Occipital lobe (tissue), 2 donors: ENCODE results near the gene TUBB8. TPM values are rescaled to one million over a fixed set of nuclear protein-coding genes. Genes with fewer than 3 reads are reported as not detected.
"Not testable (repeated sequence)": the region's sequence is repeated elsewhere in the genome, so short reads cannot be mapped to it uniquely, and the experiment has no call there.

ENCODE experiments used
- DNase-seq: peaks from one replicate; lab custom pipeline; 2025; lab: John Stamatoyannopoulos, UW
- total RNA-seq: library from RNA; depleted of rRNA; stranded (reverse); fragments of >200 nt; gene quantifications from one replicate; pipeline ENCODE4 v1.2.3, GENCODE V29; 2014

Gene TUBB8
- total RNA-seq = not detected

DNA sequence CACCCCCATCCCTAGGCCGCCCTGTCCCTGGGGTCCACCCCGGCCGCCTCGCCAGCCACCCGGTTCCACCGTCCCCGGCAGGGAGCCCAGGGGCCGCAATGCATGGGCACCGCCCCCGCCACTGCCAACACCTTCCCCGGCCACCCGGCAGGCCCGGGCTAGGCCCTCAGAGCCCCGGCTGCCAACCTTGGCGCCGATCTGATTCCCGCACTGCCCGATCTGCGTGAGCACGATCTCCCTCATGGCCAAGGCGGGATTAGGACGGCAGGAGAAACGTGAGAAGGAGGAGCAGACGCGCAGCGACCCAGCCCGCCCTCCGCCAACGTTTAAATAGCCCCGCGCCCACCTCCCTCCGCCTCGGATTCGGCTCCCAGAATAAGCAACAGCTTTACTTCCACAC lies at the start of gene TUBB8:
TSS of gene TUBB8 (minus strand) at position 301 of the 400 bp plus-strand sequence. CDS start at position 243, 58 bp downstream.
- DNase-seq = no peak

- no peak for DNase-seq
These were observed 47.4 kb upstream of the TUBB8 start for GRCh38 chr10:96466-96865.

GRCh38 chr10:95356-96115 lies 46.4 kb upstream of the TUBB8 start:
- DNase-seq = no peak

GRCh38 chr10:94613-95012 lies 45.5 kb upstream of the TUBB8 start:
- no peak for DNase-seq

- DNase-seq = no peak
These were observed 43.8 kb upstream of the TUBB8 start for GRCh38 chr10:92846-93245.

DNA sequence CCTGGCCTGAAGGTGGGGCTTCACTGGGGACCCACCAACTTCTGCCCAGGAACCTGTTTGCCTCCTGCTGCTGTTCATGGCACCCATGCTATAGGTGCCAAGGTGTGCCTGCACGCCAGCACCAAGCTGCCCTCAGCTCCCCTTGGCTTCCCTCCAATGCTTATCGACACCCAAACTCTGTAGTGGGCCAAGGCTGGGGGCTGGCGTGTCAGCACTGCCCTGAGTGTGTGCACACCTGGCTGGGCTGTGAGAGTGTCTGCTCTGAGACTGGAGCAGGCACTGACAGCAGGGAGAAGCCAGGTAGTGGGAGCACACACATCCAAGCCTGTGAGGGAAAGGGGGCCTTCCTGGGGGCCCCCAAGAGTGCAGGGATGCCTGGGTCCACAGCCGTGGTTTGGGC lies 43.1 kb upstream of the TUBB8 start:
- DNase-seq = no peak

DNA sequence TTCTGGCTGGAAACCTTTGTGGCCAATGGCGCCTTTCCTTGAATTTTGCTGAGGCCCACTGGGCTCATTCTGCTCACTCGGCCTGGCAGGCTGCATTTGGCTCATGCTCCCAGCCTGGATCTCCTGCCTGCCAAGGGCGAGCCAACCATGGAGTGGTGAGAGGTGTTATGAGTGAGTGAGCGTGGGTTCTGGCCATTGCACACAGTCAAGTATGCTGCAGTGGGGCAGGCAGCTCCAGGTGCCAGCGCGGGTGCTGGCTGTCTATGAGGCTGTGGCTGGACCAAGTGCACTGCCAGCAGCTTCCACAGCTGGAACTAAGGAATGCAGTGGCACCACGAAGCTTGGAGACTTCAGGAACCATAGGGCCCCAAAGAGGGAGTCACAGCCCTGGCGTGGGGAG lies 42.2 kb upstream of the TUBB8 start:
- DNase-seq = no peak

DNA sequence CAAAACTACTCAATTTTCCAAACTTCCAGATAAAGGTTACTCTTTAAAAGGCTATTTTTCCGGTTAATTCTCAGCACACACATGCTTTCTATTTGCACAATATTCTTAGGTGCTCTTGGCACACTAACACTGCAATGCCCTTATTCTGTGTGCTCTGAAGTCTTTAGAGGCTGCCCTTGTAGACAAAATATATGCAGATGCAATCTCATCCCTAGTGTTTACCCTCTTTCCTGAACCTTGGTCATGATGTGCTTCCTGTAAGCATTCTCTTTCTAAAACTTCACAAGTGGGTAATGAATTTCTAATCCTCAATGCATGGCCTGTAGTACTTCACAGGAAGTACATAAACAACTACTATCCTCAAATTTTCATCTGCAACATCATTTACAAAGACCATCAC lies 41.1 kb upstream of the TUBB8 start:
- no peak for DNase-seq

DNA sequence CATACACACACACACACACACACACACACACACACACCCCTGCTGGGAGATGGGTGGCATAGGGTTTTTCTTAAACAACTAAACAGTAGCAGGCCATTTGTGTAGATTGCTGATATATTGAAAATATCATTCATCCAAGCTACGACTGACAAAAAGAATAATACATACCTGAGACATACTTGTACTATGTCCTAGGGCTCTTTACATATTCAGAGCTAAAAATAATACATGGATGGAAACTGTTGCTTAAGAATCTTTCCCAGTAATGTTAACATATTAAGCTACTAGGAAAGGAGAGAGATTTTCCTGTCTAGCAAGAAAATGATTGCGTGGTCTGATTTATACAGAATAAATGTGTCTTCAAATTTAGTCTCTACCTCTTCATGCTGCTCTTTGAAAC lies 40.2 kb upstream of the TUBB8 start:
- no peak for DNase-seq

DNA sequence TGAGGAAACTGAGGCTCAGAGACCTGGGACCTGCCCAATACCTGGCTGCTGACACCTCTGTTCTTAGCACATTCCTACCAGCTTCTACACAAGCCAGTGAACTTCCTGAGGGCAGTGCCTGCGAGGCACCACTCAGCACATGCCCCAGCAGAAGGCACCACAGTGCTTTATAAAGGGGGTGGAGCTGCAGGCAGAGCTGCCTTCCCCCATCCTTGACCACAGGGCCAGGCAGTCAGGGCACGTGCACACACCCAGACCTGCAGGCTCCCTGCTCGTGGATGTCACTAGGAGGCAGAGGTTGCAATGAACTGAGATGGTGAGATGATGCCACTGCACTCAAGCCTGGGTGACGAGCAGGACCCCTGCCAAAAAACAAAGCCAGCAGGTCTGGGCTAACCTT lies 39.2 kb upstream of the TUBB8 start:
- DNase-seq = no peak

DNA sequence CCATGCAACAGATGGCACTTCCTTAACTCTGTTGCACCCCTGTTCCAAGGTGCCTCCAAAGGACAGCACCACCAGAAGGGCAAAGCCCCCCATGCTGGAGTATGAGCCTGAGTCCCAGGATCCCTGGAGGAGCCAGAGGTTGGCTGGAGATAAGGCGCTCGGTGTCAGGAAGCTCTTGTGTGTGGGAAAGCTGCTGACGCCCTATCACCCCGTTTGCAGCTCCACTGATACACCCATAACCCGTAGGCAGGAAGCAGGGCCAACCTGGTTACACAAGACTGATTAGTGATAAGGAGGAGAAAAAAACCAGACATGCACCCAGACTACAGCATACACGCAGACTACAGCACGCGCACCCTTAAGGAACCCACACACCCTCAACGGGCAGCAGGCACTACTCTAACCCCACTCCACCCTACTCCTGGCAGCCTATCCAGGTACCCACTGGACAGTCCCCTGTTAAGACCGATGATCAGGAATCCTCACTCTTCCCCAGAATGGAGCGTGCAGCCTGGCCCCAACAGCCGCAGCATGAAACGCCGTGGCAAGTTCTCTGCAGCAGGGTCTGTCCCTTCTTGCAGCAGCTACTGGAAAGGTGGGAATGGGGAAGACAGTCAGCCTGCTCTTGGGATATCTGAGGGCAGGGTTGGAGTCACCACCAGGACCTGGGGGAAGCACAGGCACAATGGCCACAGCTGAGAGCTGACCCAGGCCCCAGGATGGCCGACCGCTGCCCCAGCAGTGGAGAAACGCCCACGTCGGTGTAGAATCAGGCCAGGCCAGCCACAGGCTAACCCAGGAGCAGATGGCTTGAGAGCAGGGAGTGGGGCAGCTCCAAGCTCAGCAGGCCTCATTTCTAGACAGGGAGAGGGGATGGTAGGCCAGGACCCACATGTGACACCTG lies 38.3 kb upstream of the TUBB8 start:
- DNase-seq = no peak

- no peak for DNase-seq
These were observed 36.9 kb upstream of the TUBB8 start for GRCh38 chr10:86031-86430.

DNA sequence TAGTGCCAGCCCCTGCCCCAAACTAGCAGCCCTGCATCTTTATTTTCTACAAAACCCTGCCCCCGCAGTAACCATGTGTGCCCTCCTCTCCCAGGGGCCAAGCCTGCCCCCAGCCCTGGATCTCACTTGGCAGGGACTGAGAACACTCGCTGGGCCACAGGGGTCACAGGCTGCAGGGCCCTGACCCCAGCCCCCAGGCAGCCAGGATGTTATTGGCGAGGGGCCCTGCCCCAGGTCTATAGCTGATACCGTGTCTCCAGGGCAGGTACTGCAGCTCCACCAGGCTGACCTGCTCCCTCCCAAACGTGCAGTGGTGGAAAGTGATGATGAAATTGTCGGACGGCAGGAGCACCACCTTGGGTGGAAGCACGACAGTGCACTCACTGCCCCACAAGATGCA lies 35.9 kb upstream of the TUBB8 start:
- DNase-seq = no peak

- DNase-seq = no peak
These were observed 34.9 kb upstream of the TUBB8 start for GRCh38 chr10:83930-84530.

DNA sequence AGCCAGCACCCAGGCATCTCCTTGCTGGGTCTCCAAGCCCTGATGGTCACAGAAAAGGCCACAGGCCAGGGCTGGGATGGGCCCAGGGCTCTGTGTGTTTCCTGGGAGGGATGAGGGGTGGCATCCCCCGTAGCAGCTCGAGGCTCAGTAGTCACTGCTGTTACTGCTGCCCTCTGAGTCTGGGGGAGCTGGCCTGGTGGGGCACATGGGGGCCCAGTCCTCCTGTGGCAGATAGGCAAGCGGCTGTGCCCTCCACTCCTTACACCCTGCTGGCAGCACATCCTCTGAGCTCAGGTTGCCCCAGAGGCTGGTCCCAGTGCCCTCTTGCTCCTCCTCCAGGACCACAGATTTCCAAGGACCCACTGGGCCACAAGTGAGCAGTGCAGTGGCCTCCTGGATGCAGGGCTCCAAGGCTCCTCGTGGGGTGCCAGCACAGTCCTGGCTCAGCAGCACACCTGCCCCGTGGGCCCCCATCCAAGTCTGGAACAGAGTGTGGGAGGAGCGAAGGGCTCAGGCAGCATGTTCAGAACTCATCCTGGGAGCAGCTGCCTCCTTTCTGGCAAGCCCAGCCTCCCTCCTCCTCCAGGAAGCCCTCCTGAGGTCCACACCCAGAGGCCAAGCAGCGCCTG lies 31.5 kb upstream of the TUBB8 start:
- DNase-seq = no peak

- no peak for DNase-seq
These were observed 30.6 kb upstream of the TUBB8 start for GRCh38 chr10:79532-80215.

DNA sequence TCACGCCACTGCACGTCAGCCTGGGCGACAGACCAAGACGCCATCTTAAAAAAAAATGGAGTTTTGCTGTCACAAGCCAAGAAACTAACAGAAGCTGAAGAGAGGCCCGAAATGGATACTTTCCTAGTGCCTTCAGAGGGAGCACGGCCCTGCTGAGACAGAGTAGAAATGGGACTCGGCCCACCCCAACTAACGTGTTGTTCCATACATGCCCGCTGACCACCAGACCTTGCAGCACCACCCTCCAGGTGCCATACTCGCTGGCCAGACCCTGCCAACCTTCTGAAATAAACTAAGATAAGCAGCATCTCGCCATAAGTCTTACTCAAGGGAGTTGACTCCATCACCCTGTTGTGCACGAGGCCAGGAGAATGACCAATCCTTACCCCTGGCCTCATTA lies 29.5 kb upstream of the TUBB8 start:
- no peak for DNase-seq

GRCh38 chr10:74266-74621 lies 25.1 kb upstream of the TUBB8 start:
- not testable (repeated sequence) for DNase-seq

GRCh38 chr10:73543-74265 lies 24.6 kb upstream of the TUBB8 start:
- DNase-seq = not testable (repeated sequence)

DNA sequence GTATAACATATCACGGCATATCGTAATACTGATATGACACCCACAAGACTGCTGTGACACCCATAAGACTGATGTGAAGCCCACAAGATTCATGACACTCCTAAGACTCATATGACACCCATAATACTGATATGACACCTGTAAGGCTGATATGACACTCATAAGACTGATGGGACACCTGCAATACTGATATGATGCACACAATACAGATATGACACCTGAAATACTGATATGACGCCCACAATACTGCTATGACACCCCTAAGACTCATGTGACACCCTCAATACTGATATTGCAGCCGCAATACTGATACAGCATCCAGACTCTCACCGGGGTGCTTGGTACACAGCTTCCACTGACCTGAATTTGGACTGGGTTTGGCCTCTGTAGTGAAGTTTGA lies 19.1 kb upstream of the TUBB8 start:
- DNase-seq = not testable (repeated sequence)

- DNase-seq = not testable (repeated sequence)
These were observed 830 bp upstream of the TUBB8 start for GRCh38 chr10:49926-50325.
